NCI-H2196 (cell line): Measurements from ENCODE around the gene RXRA.

Experiments
- DNase-seq: peaks from one replicate; lab custom pipeline; 2025; ENCODE audit not compliant: unreplicated experiment; lab: John Stamatoyannopoulos, UW

Gene RXRA

DNA sequence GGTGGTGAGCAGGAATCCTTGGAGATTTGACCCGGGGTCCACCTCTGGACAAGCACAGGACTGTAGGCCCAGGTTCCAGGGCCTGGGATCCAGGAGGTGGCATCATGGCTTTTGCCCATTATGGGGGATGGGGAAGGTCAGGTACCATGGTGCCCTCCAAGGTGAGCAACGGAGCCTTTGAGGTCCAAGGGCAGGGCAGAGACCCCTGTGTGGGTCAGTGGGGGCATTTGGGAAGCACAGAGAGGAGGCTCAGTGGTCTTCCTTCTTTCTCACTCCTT is 117.7 kb downstream of the RXRA start:
- no peak for DNase-seq

DNA sequence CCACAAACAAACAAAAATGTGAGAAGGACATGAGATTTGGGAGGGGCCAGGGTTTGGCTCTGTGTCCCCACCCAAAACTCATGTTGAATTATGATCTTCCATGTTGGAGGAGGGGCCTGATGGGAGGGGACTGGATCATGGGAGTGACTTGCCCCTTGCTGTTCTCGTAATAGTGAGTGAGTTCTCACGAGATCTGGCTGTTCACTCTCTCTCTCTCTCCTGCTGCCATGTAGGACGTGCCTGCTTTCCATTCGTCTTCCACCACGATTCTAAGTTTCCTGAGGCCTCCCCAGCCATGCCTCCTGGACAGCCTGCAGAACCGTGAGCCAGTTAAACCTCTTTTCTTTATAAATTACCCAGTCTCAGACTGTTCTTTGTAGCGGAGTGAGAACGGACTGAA is 118.7 kb downstream of the RXRA start:
- no peak for DNase-seq

DNA sequence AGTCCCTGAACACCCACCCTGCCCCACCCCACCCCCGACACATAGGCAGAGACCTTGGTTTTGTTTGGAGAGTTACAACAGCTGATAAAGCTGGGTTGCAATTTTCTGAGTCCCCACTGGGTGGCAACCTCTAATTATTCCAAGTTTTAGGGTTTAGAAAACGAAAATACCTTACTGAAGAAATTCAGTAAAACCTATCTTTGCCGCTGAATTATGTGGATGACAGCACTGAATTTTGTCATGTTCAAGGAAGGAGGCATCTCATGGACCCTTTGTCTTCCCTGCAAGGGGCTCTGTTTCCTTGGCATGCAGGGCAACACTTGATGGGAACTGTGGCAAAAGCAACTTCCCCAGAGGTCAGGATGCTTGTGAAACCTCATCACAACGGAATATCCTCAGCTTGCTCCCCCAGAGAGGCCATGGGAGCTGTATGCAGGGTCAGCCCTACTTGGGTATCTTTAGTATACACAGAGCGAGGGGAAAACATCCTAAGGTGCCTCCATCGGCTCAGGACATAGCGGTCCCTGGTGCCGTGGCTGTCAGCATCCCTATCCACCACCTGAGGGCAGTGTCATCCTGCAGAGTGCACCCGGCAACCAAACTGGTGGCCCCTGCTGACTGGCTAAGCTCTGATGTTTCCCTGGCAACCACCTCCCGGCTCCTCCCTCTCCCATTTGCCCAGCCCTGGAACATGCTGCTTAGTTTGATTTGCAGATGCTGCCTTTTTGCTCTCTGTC is 123.1 kb downstream of the RXRA start:
- DNase-seq = peak; percentile 89

DNA sequence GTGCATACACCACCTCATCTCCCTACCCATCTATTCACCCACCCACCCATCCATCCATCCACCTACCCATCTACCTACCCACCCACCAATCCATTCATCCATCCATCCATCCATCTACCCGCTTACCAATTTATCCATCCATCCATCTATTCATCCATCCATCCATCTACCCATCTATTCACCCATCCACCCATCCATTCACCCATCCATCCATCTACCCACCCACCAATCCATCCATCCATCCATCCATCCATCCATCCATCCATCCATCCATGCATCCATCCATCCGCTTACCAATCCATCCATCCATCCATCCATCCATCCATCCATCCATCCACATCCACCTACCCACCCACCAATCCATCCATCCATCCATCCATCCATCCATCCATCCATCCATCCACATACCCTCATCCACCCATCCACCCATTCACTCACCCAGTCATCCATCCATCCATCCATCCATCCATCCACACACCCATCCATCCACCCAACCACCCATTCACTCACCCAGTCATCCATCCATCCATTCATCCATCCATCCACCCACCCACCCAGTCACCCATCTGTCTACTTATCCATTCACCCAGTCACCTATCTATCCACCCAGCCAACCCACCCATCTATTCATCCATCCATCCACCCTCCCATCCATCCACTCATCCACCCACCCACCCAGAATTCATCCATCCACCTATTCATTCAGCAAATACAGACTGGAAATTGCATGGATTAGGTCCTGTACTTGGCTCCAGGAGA is 125.6 kb downstream of the RXRA start:
- DNase-seq = no peak

DNA sequence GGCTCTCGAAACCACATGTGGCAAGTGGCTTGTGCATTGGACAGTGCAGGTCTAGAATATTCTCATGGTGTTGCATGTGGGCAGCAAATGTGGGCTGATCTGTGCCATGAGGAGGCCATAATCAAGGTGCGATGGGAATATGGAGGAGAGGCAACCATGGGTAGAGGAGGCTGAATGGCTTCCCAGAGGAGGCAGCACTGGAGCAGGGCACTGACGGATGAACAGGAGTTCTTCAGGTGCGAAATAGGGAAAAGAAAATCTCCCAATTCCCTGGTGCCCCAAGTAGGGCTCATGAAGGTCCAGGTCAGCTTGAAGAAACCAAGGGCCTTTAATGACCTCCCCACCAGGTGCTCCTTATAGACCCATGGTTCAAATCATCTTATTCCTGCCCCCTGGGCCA is 126.5 kb downstream of the RXRA start:
- DNase-seq = no peak

DNA sequence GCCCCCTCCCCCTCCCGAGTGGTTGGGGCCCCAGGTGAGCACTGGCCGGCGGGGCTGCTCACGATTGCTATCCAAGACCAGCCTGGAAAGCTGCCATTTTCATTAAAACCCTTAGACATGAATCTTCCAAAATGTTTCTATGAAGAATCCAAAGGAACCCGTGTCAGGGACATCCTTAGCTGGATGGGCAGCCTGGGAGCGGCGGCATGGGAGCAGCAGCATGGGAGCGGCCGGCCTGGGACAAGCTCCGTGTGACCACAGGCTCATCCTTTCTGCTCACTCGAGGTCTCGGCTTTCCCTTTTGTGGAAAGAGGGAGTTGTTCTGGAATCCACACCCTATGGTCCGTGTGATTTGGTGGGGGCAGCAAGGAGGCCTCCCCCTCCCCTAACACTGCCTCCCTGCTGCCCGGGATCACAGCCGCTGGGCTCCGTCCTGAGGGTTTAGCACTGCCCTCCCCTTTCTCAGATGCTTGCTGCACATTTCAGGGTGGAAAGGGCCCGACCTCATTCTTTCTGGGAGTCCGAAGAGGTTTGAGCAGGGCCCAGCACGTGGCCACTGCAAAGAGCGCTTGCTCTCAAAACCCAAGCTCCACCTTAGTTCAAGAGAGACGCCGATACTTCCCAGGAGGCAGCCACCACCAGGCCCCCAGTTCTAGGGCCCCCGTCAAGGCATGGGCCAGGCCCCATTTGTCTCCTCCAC is 127.7 kb downstream of the RXRA start:
- no peak for DNase-seq

DNA sequence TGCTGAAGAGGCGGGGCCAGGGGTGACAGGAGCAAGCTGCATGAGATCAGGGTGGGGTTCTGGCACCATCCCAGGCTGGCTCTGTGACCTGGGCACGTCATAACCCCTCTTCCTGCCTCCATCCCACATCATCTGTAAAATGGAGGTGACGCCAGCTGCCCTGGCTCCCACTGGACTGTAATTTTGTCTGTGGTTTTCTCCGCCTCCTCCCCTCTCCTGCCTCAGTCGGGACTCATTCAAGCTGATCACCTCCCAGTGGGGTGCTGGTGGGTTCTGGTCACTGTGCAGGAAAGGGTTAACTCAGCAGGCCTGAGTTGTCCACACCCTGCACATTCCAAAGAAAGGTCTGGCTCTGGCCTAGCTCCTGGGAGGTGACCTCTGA is 128.2 kb downstream of the RXRA start:
- DNase-seq = no peak

DNA sequence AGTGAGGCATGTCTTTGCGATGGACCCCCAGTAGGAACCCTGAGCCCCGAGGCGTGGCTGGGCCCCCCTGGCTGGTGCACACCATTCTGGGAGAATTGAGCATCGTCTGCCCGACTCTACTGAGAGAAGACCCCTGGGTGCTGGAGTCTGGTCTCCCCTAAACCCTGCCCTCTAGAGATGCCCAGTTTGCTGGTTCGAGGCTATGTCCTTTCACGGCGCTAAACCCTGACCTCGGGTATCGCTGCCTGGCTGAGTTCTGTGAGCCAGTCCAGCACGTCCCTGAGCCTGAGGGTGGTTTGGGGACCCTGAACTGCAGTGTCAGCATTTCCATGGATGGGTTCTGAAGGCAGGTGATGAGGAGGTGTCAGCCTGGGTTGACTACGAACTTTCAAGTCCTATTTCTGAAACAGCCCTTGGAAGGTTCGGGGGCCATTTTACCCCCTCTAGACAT is 128.8 kb downstream of the RXRA start:
- DNase-seq = no peak

DNA sequence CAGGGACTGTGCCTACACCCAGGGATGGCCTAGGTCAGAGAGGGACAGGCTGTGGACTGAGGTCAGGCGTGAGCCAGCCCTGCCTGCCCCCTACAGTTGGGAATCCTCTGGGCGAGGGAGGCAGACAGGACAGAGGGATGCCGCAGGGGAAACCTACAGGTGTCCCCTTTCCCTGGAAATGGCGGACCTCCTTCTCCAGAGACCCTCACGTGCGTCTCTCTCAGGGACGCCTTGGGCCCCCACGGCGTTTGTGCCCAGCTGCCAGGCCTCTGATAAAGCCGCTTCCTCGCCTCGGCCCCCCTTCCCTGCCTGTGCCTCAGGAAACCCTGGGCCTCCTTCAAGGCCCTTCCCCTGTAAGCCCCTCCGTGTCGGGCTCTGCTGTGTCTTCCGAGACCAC is 129.3 kb downstream of the RXRA start:
- DNase-seq = no peak

DNA sequence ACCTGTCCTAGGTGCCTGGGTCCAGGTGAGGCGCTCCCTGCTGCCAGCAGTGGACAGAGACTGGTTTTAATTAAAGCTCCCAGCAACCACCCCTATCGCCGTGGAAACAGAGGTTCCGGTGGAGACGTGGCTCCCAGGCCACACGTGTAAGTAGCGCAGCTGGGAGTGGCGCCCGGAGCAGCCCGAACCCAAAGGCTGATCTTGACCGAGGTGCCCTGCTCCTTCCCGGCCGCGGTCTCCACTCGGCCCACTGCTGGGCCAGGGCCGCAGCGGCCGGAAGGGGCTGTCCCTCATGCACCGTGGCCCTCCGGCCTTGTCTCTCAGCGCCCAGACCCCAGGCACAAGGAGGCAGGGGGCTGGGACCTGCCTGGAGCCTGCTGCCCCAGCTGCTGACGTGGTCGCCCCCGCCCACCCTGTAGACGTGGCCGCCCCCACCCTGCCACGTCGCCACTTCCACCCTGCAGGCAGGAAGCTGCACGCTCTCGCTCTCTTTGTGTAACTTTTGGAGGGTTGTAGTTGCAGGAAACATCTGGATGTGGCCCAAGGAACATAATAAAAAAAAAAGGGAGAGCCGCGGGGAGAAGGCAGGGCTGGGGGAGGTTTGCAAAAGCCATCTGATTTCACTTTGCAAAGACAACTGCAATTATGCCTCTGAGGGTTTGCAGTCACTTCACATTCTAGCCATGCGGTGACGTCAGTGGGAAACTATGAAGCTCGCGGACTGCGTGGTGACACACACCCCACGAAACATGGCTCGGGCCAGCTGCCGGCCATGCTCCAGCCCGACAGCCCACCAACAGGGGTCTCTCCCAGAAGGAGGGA is 129.9 kb downstream of the RXRA start:
- DNase-seq = peak; percentile 28

DNA sequence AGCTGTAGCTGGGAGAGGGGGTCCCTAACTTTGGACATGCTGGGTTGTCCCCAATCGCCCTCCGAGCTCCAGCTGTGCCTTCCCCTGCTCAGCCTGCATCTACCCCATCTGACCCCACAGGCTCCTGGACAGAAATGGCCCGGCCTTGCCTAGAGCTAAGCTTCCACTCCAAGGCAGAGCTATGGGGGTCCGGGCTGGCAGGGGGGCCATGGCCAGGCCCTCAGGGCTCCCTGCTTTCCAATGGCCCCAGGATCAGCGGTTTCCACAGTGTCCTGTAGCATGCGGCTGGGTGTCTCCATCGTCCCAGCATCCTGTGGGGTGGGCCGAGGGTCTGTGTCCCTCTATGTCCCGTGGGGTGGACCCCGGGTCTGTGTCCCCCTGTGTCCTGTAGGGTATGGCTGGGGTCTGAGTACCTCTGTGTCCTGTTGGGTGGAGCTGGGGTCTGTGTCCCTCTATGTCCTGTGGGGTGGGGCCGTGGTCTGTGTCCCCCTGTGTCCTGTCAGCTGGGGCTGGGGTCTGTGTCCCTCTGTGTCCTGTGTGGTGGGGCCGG is 130.6 kb downstream of the RXRA start:
- DNase-seq = no peak

DNA sequence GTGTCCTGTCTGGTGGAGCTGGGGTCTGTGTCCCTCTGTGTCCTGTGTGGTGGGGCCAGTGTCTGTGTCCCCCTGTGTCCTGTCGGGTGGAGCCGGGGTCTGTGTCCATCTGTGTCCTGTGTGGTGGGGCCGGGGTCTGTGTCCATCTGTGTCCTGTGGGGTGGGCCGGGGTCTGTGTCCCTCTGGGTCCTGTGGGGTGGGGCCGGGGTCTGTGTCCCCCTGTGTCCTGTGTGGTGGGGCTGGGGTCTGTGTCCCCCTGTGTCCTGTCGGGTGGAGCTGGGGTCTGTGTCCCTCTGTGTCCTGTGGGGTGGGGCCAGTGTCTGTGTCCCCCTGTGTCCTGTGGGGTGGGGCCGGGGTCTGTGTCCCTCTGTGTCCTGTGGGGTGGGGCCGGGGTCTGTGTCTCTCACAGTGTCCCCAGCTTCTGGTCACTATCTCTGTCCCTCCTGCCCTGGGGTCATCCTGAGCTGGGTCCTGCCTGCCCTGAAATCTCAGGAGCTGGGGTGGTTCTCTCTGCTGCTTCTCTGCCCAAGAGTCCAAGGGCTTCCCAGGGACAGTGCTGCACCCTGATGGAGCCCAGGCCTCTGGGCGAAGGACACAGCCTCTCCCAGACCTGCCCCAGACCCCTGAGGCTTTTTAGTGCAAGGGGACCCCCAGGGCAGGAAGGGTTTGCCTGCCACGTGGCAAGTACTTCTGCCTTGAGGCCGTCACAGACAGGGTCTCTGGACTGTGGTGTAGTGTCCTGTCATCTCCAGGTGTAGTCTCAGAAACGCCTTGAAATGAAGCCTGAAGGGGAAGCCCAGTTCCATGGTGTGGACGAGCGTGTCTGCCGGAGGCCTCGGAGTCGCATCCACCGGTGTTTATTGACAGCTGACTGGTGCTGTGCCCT is 131.3 kb downstream of the RXRA start:
- DNase-seq = no peak

DNA sequence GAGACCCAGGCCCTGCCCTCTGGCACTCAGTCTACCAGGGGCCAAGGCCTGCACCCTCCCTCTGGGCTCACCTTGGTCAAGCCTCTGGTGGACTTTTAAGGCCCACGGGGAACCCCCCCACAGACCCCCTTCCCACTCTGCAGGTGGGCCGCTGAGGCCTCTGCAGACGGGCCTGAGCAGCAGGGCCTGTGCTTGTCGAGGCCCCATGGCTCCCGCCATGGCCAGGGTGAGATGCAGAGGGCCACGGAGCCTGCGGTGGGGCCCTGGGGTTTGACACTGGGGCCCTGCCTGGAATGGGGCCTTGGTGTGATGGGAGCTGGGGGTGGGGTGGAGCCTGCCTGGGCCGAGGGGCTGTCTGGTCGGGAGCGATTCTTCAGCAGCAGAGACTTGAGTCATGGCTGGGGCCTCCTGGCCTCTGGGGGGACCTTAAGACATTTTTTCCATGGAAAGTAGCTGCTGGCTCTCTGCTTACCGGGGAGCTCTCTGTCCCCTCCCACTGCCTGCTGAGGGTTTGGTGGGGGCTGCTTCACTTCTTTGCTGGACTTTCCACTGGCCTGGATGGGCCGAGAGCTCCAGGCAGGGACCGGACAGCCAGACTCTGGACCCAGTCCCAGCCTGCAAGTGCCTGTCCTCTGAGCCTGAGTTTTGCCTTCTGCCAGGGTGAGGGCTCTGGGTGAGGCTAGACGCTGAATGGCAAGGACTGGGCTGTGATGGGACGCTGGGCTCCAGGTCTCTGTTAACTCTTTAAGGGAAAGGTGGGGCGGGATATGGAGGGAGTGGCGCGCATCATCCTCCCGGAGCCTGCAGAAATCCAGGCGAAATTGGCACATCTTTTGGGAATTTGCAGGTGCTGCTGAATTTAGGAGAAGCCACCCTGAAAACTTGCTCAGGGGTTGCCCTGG is 132.2 kb downstream of the RXRA start:
- no peak for DNase-seq

DNA sequence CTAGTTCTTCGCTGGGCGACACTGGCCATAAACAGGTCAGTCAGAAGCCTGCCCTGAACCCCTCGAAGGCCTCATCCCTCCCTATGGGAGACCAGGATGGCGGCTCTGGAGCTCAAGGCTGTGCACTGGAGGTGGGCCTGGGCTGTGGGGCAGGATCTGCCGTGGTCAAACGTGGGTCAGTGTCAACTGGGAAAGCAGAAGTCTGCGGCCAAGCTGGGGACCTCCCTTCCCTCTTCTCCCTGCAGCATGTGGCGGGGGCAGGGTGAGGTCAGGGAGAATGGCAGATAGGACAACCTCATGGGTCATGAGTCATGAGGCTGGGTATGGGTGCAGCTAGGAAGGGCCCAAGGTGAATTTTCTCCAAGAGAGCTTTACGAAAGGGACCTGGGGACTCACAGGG is 132.9 kb downstream of the RXRA start:
- no peak for DNase-seq

DNA sequence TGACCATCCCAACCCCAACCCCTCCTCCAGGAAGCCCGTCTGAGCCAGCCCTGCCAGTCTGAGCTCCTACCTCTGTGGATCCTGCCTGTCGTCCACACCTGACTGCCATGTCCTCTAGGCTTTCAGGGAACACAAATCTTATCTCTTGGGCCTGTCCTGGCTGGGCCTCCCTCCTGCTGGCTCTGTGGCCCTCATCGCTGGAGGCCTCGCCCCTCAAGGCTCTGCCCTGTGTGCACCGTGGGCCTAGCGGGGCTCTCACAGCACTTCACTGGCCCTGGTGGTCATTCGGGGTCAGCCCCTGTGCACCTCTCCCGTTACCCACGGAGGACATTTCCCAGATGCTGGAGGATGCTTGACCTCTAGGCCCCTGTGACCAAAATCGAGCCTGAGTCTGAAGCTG is 133.3 kb downstream of the RXRA start:
- no peak for DNase-seq

DNA sequence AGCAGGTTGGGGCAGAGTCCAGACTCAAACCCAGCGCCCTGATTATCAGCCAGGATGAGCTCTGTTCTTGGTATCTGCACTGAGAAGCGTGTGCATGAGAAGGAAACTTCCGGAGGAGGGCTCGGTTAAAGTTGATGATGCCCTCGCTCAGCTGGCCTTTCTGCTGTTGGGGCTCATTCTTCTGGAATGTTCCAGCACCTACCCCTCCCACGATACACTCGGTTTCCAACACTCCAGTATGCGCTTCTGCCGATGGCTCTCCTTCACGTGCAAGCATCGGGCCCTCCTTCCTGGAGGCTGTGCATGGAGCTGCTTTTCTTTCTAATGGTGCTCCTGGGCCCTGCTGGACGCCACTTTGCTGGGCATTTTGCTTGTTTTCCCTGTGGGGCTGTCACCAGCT is 134.0 kb downstream of the RXRA start:
- no peak for DNase-seq

DNA sequence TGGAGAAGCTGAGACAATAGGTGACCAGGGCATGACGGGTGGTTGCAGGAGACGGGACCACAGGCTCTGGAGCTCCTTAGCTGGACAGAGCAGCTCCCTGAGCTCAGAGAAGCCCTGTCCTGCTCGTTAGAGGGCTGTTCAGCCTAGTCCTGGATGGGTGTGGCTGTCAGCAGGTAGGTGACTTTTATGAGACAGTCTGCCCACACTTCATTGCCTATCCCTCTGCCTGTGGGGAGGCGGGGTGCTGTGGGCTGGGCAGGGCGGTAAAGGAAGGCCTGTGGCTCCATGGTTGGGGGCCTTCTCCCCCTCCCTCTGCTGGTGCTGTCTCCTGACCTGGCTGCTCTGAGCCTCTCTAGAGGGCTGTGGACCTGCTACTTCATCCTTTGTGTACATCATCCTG is 134.6 kb downstream of the RXRA start:
- DNase-seq = no peak

DNA sequence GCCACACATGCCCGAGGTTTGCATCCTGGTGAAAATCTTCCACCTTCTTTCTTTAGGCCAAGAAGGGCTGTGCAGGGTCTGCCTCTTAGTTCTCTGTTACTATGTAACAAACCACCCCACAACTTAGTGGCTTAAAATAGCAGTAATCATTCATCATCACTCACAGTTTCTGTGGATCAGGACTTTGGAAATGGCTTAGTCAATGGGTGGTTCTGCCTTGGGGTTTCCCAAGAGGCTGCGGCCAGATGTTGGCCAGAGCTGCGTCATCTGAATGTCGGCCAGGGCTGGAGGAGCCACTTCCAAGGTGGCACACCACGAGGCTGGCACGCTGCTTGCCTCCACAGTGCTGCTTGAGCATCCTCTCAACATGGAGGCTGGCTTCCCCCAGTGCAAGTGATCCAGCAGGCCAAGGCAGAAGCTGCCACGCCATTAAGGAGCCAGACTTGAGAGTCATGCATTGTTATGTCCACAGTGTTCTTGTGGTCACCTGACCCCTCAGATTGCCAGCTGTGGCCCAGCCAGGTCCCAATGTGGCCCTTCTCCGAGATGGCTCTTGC is 135.2 kb downstream of the RXRA start:
- DNase-seq = no peak

DNA sequence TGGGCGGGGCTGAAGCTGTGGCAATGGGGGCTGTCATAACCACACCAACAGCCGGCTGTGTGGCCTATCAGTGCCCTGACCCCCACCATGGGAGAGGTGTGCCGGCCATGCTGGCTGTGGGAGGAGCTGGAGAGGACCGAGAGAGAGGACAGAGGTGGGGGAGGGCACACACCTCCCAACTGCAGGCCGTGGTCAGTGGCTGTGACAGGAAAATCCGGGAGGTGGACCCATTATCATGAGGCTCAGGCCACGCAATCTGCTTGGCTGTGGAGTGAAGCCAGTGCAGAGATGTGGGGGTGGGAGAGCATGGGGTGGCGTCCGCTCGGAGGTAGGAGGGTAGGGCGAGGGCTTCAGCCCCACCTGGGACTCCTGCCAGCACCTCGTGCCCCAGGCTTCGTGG is 136.1 kb downstream of the RXRA start:
- DNase-seq = no peak
